ELF-1 (cell line): ENCODE measurements around the gene GPM6B.

Experiments
- DNase-seq: peaks from one replicate; pipeline ENCODE4 v3.0.0-alpha.2; 2016; ENCODE audit warnings: low read depth, low spot score

Gene GPM6B

DNA sequence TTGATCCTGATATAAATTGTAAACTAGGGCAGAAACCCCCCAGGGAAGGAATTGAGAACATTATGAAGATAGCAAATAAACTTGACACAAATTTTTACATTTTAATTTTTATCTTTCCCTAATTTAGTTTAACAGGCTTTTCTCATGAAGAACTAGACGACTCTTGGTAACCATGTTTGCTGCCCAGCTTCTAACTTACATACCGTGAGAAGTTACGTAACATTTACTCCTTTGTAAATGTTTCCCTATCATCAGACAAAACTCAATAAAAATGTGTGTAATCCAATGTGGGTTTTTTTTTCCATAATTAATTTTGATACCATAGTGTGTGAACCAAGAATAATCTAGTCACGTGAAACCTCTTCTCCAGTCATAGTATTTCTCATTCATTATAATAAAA lies 48.0 kb downstream of the GPM6B start:
- no peak for DNase-seq

DNA sequence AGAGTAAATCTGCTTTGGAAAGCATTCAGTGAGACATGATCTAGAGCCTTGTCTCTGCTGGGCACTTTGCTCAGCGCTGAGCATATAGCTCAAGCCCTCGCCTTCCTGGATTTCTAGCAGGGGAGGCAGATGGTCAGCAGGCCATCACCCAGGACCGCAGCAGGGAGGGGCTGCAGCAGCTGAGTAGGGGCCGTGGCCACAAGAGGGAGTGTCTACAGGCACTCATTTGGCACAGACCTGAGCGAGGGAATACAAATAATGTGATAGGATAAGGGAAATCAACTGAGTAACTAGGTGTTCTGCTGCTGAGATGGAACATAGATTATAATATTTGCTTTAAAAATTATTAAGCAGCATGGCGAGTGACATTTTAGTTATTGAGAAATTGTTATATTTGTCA lies 52.1 kb downstream of the GPM6B start:
- peak; percentile 80 for DNase-seq

GRCh38 chrX:13764281-13764680 lies 52.6 kb downstream of the GPM6B start:
- no peak for DNase-seq

DNA sequence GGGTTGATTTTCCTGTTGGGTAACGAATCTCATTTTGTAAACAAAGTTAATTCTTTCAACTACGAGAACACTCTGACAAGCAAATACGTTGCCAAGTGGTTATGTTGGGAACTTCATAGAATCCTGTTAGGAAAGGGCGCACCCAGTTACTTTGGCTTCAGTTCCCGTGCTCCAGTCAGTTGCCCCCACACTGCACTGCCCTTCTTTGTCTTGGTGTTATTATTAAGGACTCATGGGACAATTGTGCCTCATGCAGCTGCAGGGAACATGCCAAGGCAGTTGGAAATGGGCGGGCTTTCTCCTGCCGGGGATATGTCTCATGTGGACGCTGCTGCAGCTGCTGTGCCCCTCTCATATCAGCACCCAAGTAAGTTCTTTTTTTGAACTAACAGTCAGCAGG lies 53.4 kb downstream of the GPM6B start:
- no peak for DNase-seq

DNA sequence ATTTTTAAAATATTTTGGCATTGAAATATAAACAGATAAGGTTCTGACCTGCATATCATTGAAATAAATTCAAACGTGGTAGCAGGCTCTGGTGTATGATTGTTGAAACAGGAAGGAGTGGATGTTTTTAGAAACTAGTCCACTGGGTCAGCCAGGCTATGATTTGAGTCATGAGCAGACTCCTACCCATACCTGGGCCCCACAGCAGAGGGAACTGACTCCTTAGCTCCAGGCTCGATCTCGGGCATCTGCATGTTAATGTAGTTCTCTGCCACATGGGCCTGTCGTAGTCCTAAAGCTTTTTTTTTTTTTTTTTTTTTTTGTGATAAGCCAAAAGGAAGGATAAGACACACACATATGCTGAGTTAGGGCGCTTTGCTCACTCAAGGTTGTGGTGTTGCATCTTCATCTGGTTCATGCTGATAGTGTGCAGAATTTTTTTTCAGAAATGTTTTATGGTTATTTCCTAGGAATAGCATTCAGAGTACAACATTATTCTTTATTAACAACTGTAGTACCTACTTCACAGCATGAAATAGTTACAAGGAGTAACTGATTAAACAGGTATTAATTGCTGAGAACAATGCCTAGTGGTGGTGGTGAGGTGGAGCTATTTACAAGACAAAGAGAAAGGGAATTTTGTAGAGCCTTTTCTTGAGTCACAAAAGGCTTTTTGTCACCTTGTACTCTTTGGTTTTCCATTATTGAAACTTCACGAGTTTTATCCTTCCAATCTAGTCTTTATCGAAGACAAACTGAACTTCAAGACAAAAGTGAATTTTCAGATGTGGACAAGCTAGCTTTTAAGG lies 55.1 kb downstream of the GPM6B start:
- DNase-seq: peak; percentile 44

- DNase-seq: no peak
Observed at GRCh38 chrX:13760426-13760825, 56.5 kb downstream of the GPM6B start.

DNA sequence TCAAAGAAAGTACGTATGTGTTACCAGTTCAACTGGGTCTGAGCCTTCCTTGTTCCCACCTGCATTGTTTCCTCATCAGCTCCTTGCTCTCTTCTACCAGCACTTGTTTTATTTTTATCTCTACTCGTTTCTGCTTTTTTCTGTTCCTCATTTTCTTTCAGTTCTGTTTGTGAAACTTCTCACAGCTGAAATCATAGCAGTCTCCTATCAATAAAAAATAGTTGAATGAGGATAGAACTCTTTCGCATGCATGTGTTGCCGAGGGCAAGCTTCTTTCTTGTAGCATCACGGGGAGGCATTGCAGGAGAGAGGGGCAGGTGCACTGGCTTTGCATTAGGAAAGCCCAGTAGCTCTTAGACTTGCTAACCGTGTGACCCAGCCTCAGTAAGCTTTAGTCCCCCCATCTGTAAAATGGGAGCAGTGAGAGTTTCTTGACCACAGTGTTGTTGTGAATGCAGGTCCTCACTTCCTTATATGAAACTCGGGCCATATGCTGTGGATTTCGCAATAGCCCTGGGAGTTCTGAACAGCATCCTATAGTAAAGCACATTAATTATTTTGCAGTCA lies 57.7 kb downstream of the GPM6B start:
- no peak for DNase-seq

- DNase-seq: no peak
Observed at GRCh38 chrX:13756381-13756780, 60.5 kb downstream of the GPM6B start.

- no peak for DNase-seq
Observed at GRCh38 chrX:13755254-13755653, 61.6 kb downstream of the GPM6B start.

GRCh38 chrX:13754765-13755164 lies 62.1 kb downstream of the GPM6B start:
- no peak for DNase-seq

DNA sequence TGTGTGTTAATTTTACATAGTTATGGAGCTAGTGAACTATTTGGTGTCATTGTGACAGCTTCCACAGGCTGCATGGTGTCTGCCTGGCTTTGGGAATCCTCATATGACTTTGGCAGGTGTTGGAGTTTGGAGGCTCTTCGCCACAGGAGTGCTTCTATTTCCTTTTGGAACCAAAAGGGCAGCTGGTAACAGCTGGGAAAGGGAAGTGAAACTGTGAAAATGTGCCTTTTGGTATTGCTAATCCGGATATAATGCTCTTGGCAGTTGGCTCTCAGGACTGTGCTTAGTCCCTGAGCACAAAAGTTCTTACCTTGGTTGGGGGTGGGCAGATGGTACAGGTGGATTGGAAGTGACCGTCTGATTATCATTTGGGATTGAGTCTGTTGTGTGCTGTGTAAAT lies 64.2 kb downstream of the GPM6B start:
- DNase-seq: no peak

DNA sequence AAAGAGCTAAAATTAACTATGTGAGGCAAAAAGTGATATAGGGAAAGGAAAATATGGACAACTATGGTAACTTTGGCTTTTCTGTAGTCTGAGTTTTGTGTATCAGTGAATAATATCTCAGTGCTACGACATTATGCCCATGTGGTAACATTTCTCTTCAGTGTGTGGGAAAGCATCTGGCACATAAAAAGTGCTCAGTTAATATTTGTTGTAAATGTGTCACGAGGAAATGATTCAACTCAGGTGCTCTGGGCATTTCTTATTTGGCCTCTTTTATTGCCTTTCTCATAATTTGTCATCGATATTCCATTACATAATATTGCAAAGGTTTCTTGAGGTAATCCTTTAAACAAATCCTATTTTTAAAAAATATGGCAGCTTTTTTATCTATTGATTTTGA lies 64.8 kb downstream of the GPM6B start:
- no peak for DNase-seq

DNA sequence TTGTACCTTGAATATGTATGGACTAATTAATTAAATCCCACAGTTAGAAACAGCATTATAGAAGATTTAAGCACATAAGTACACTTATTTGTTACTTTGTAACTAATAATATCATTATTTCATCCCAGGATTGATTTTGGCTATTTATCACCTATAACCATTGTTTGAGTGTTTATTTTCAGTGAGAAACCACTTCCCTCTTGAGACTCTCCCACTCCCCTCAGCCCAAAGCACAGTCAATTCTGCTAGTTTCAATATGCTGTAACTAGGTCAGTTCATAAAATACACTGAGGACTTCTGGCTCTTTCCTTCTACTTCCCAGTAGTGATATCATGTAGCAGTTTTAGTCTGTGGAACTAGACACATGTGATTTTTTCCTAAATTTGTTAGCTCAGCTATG lies 66.1 kb downstream of the GPM6B start:
- DNase-seq: no peak

- no peak for DNase-seq
Observed at GRCh38 chrX:13750204-13750603, 66.7 kb downstream of the GPM6B start.

DNA sequence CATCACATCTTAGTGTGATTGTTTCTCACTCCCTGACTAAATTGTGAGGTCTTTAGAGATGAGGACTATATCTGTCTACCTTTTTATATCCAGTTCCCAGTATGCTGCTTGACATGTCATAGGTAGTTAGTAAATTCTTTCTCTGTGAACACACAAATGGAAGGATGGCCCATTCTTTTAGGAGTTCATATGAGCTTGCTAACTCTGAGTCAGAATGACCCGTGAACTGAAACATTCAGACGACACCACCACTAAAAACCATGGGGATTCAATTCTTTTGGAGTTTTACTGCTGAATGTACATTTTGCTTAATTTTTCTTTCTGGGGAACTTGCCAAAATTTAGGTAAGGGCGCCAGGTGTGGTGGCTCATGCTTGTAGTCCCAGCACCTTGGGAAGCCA lies 68.4 kb downstream of the GPM6B start:
- DNase-seq: no peak

DNA sequence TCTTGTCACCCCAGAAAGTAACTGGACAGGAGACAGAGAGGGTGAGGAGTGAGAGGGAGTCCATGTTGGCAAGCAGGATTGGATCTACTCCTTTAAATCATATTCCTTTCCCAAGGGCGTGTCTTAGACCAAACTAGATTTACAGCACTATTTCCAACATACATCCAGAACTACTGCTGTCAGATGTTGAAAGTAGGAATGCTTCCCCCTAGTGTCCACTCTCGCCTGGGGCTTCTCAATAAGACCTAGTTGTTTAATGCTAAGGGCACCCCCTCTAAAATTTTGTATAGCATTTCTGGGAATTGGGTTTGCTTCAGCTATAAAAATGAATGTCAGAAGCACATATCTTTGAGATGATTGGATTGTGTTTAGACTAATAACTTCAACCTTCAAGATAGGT lies 69.1 kb downstream of the GPM6B start:
- DNase-seq: no peak

- DNase-seq: no peak
Observed at GRCh38 chrX:13742397-13743176, 74.3 kb downstream of the GPM6B start.

GRCh38 chrX:13741695-13742094 lies 75.2 kb downstream of the GPM6B start:
- DNase-seq: no peak

DNA sequence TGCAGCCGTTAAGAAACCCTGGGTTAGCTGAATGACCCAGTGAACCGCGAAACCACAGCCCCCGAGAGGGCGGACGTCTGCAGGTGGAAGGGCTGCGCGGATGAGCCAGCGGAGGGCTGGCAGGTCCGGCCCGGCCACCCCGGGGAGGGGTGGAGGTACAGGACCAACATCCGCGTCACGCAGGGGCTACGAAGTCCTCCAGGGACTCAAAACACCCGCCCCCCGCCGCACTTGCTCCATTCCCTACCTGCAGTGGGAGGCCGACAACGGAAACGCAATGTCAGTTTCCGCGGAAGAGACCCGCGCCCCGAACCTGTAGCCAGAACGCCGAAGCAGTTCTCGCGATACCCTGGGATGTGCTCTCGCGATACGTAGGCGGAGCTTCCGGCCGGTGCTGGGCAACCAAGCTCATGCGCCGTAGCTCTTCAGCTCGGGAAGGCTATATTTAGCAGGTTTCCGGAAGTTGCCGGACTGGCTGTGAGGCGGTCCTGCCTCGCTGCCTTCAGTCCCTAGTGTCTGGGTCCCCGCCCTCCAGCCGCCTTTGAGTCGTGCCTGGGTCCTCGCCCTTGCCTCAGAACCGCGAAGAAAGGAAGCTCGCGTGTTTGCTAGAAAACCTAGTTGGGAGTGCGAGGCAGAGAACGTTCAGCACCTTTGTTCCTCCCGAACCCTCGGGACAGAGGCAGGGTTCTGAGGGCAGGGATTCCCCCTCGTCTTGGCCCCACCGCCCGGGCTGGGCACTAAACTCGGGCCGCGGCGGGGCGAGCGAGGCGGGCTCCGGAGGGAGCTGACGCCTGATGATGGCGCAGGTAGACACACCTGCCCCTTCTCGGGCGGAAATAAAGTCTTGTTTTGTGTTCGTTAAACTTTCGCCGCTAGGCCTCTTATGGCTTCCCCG lies 82.4 kb downstream of the GPM6B start, which contains the start of the genes OFD1 and TRAPPC2:
OFD1 (plus strand) TSS at position 471 of the 895 bp plus-strand sequence; CDS start at position 795, 324 bp downstream.
TRAPPC2 (minus strand) TSS at position 343 of the 895 bp plus-strand sequence. CDS start 14,657 bp downstream, outside the sequence.
- DNase-seq: peak; percentile 99

DNA sequence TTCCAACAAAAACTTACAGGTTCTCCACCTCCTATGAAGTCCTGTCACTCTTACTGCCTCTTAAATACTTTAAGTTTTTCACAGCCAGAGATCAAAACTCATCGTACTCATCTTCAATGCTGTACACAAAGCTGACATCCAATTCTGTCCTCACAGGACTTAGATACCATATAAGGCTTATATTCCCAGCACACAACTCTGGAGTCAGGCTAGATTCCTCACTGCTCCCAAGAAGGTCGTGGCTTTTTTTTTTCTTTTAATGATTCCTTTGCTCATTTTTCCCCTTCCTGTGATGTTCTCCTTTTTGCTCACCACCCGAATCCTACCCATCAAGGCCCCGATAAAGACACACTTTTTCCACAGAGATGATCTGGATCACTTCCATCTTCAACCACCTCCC lies 83.4 kb downstream of the GPM6B start:
- DNase-seq: no peak
